ENCODE measurements around the gene LUC7L2.

- TF ChIP-seq CTCF (IDR thresholded peaks at IDR 0.05): no peak
- TF ChIP-seq EZH2 (IDR thresholded peaks at IDR 0.05): no peak
These were observed 20.0 kb upstream of the LUC7L2 start for GRCh38 chr7:139339698-139340036.

All from neural progenitor cell (in vitro differentiated cells).